Measurements from ENCODE around the gene CEP44.
A peak's percentile ranks its signal among the peaks of the same experiment; 100 is the strongest.
"Not testable (repeated sequence)": the region's sequence is repeated elsewhere in the genome, so short reads cannot be mapped to it uniquely, and the experiment has no call there.

CEP44 gene

DNA sequence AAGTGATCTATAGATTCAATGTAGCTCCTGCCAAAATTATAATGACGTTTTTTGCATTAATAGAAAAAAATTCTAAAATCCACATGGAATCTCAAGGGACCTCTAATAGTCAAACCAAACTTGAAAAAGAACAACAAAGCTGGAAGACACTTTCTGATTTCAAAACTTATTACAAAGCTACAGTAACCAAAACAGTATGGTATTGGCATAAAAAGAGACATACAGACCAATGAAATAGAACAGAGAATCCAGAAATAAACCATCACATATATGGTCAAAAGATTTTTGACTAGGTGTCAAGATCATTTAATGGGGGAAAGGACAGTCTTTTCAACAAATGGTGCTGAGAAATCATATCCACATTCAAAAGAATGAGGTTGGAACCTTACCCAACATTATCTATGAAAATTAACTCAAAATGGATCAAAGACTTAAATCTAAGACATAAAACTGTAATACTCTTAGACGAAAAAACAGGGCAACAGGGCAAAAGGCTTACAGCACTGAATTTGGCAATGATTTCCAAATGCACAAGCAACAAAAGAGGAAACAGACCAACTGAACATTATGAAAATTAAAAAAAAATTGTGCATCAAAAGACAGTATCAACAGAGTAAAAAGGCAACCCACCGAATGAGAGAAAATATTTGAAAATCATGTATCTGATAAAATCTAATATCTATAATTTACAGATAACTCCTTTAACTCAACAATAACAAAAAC is 4.1 kb upstream of the CEP44 start:
- no peak for DNase-seq

DNA sequence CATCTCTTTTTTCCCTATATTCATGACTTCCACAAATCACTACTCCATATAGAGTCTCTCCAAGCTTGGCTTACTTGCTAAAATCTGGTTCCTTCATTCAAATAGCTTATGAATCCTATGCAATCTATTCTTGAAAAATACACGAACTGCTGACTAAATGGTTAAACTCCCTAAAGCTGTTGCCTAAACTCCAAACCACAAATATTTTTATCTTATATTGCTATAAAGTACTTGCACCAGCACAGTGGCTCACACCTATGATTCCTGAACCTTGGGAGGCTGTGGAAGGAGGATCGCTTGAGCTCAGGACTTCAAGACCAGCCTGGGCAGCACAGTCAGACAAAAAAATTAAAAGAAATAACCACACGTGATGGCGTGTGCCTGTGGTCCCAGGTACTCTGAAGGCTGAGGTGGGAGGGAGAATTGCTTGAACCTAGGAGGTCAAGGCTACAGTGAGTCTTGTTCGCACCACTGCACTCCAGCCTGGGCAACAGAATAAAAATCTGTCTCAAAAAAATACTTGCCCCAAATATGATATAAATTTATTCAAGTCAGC is 2.5 kb upstream of the CEP44 start:
- DNase-seq = no peak

DNA sequence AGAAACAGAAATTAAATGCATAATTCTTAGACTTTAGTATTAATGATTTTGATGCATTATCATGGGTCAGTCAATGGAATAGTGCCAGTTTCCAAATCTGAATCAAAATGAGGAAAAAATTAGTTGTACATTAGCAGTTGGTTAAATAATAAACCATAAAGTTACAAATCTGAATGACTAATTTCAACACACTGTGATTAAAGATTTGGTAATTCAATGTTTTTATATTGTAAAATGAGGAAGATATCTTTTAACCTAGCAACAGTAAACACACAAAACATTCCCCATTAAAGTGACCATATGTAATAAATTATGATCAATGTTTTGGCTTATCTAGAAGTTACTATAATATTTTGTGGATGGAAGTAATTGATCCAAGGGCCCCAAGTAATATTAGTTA is 1.8 kb upstream of the CEP44 start:
- DNase-seq = no peak

DNA sequence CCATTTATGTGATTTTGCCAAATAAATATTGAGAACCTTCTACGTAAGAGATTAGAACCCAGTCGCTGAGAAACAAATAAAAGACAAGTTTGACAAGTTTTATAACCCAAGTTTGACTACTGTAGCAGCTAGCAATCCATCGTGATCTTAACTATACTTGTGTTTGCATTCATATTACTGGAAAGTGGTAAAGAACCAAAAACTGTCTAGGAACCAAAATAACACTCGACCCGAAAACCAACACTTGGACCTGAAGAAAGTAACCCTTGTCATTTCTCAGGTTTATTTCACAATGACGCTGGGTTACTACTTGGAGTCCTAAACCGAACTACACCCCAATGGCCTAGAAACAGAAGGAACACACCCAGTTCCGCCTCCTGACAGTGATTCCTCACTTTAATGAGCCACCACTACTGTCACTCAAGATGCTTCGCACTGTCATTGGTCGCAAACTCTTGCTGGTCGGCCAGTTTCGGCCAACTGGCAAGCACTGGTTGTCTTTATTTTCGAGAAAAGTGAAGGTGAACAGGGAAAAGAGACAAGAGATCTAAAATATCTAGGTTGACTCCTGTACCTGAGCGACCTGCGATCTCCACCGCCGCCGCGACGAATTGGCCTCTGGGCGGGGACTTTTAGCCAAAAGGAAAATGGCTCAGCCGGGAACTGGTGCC is 740 bp upstream of the CEP44 start:
- DNase-seq = peak; percentile 88 to 91

DNA sequence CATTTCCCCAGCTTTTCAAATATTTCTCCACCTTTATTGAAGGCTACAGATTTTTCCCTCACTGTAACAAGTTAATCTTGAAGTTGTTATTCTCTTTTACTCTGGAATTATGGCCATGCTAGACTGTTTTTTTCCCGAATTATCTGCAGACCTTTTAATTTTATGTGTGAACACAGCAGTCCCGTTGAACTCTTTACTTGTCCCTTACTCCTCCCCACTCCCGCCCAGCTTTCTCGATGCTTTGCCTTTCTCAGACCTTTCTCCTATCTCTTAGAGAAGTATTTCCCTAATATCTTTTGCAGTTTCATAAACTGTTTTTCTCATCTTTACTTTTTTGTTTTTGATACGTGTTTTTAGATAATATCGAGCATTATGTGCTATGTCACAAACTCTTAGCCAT is 776 bp downstream of the CEP44 start:
- DNase-seq = no peak

DNA sequence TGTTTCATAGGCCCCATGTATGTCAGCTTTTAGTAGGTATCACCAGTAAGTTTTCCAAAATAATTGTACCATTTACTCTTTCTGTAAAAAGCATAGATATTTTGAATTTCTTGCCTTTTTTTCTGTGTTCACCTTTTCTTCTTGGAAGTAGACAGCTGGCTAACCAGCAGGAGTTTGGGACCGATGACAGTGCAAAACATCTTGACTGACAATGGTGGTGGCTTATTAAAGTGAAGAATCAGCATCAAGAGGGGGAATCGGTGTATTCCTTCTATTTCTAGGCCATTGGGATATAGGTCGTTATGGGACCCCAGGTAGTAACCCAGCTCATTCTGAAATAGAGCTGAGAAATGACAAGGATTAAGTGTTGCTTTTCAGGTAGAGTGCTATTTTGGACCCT is 3.2 kb downstream of the CEP44 start:
- no peak for DNase-seq

- DNase-seq = no peak
These were observed 8.8 kb downstream of the CEP44 start for GRCh38 chr4:174292473-174292872.

DNA sequence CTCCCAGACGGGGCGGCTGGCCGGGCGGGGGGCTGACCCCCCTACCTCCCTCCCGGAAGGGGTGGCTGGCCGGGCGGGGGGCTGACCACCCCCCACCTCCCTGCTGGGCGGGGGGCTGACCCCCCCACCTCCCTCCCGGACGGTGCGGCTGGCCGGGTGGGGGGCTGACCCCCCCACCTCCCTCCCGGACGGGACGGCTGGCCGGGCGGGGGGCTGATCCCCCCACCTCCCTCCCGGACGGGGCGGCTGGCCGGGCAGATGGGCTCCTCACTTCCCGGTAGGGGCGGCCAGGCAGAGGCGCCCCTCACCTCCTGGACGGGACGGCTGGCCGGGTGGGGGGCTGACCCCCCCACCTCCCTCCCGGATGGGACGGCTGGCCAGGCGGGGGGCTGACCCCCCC is 10.9 kb downstream of the CEP44 start:
- DNase-seq = not testable (repeated sequence)

- DNase-seq = not testable (repeated sequence)
These were observed 11.4 kb downstream of the CEP44 start for GRCh38 chr4:174295142-174295541.

DNA sequence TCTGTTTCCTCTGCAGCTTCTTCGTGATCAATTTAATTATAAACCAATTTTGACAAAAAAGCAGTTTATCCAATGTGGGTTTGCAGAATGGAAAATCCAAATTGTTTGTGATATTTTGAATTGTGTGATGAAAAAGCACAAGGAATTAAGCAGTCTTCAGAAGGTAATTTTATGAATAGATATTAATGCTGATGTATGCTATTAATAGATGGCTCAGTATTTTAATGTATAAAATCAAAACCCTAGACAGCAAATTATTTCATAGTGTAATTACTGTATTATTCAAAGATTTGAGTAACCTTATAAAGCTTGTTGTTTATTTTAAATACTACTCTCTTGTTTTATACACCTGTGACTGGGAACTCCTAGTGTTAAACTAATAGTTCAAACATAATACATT is 20.0 kb downstream of the CEP44 start:
- no peak for DNase-seq

DNA sequence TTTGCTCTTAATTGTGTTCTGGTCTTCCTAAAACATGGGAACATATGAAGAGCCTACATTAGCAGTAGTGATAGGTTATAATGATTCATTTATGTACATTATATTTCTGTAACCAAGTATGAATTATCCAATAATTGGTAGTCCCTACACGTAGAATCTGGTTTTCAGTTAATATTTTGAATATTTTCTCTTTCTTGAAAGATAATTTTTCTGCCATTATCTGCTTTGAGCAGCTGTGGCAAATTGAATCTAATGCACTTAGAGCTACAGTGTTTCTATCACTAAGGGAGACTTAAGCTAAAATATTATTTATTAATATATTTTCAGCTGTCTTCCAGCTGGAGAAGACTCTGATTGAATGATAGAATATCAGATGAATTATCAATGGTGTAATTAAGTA is 21.0 kb downstream of the CEP44 start:
- DNase-seq = no peak

DNA sequence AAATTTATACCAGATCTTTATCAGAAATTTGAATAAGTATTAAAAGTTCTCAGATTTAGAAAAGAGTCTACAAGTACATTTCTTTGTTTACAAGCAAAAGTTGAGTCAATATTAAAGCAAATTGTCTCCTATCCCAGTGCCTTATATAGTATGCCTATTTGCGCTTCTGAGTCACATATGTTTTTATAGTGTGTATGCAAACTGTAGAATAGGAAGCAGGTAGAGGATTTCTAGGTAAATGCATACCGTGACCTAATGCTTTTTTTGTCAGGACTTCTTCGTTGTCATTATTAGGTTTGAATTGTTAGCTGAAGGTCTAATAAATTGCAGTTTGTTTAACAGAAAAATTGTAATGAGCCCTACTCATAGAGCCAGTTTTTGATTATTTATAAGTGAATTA is 22.2 kb downstream of the CEP44 start:
- no peak for DNase-seq

DNA sequence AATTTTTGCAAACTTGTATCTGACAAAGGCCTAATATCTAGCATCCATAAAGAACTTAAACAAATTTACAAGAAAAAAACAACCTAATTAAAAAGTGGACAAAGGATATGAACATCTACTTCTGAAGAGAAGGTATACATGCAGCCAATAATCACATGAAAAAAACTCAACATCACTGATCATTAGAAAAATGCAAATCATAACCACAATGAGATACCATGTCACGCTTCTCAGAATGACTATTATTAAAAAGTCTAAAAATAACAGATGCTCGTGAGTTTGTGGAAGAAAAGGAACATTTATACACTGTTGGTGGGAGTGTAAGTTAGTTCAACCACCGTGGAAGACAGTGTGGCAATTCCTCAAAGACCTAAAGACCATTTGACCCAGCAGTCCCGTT is 24.0 kb downstream of the CEP44 start:
- no peak for DNase-seq

GRCh38 chr4:174312993-174313392 is 29.3 kb downstream of the CEP44 start:
- DNase-seq = no peak

DNA sequence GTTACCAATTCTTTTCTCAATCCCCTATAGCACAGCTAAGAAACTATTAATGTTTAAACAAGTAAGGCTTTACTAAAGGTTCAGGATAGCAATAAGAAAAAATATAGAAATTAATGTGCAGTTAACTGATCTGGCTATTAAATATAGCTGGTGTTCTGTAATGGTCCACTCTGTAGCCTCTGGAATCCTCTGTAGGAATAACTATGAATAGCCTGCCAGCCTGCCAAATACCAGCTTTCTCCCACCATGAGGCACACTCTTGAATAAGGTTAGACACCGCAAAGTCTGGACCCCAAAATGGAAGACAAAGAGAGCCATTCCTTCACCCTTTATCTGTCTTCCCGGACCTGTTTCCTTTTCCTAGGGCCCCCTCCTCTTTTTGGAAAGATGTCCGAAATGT is 30.6 kb downstream of the CEP44 start:
- no peak for DNase-seq

DNA sequence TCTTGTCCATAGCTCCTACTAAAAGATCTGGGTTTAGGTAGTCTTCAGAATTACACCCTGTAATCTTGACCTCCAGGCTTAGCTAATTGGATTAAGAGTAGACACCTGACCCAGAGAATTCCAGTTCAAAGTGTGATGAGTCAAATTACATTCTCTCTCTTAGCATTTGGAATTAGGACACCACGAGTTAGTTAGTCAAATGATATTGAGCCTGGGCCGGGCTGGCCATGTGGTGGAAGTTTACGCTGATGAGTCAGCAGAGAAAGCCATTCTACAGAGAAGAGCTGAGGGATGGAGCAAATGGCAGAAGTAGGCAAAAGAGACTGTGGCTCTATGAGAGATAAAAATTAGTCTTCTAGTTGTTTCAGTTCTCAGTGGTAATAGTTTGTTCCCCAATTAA is 31.1 kb downstream of the CEP44 start:
- DNase-seq = no peak

GRCh38 chr4:174316546-174316945 is 32.8 kb downstream of the CEP44 start:
- DNase-seq = no peak

- no peak for DNase-seq
These were observed 33.2 kb downstream of the CEP44 start for GRCh38 chr4:174316954-174317353.

DNA sequence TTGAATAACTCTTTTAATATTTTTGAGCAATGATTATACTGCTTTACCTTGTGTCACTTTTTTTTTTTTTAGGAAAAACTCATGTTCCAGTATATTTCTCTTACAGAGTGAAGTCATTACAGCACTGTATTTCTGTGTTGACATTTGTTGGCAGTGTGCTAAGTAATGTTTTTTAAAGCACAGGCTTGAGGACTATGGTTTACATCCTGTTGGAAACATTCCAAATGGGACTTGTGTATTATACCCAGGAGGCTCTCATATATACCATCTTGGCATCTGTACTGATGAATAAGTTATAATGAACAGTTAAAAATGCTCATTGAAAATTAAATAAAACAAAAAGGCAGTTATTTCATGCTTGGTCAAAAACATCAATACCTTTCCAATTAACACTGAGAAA is 33.8 kb downstream of the CEP44 start:
- DNase-seq = no peak

- peak in 1 of 2 donors; percentile 52 for DNase-seq
These were observed 35.4 kb downstream of the CEP44 start for GRCh38 chr4:174318829-174319764.

DNA sequence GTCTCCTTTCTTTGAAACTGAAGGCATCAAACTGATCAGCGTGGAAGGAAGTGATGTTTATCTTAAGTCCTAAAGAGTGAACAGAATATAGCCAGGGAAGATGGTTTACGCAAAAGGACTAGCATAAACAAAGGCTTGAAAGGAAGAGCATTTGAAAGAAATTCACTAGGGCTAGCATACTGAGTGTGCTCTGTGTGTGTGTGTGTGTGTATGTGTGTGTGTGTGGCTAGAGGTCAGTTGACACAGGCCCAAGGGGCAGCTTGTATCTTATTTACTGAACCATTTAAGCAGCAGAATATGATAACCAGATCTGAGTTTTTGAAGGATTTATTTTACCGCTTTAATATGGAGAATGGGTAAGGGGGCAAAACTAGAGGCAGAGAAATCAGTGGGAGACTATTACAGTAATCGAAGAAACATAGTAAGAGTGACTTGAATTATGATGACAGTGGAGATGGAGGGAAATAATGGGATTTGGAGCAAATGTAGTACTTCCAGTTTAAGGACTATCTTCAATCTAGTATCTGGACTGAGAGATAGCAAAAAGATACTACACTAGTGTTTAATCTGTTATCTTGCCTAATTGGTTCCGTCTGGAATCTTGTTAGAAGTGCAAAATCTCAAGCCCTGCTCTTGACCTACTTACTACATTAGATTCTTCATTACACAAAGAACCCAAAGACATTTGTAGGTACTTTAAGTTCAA is 36.9 kb downstream of the CEP44 start:
- no peak for DNase-seq

DNA sequence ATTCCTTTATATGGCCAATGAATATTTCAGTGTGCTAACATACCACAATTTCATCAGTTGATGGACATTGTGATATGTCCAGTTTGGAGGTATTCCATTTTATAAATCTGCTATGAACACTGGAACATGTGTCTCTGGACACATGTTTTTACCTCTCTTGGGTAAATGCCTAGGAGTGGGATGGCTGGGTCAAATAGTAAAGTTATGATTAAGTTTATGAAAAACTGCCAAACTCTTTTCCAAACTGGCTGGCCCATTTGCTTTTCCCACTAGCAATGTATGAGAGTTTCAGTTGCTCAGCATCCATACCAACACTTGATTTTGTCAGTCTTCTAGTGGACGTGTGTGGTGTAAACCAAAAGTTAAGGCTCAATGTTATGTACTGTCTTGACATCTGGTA is 40.5 kb downstream of the CEP44 start:
- no peak for DNase-seq

DNA sequence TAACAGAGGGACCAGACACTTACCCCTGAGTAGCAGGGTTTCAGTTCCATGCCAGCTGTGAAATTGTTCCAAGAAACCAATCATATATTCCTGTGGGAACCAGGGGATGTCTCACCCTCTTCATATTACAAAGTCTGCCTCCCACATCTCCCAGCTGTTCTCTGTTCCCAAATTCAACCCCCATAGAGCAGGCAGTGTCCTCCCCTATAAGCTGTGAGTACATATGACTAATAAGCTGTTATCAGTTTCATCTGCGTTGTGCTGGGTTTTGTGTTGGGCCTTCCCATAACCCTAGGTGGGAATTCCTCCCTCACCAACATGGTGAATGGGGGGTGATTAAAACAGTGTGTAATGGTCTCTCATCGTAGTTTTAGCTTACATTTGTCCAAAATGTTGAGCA is 41.0 kb downstream of the CEP44 start:
- DNase-seq = no peak

All from CD4-positive, alpha-beta T cell treated with Interleukin-4 for 1 hour (primary cell).